DMS 273 treated with DMSO at 0.1 percent for 48 hours (cell line): ENCODE results near the gene TPCN2.

Experiments
- DNase-seq: peaks from one replicate; lab custom pipeline; 2025; lab: John Stamatoyannopoulos, UW

The TPCN2 gene

DNA sequence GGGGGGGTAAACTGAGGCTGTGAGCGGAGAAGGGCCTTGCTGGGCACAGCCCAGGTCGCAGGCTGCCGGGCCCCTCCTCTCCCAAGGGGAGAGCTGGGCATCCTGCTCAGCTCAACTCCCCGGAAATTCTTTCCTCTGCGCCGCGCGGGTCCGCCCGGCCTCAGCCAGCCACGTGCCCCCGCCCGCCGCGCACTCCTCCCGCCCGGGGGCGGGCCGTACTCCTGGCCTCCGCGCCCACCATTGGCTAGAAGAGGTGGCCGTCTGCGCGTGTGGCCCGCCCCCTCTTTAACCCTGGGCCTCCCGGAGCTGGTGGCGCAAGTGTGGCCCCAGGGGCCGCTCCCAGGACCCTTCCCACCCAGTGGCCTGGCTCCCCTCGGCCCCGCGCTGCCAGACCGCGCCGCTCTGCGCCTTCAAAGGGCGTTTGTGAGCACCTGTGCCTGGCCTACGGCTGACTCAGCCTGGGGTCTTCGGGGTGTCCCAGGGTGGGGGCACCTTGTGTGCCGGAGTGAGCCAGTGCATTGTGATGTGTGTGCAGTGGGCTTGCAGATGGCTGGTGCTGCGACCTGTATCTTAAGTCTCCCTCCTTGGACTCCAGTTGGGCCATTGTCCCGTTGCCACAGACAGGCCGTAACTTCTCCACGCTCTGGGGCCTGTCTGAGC, 37.6 kb upstream of the TPCN2 start:
- DNase-seq: no peak

DNA sequence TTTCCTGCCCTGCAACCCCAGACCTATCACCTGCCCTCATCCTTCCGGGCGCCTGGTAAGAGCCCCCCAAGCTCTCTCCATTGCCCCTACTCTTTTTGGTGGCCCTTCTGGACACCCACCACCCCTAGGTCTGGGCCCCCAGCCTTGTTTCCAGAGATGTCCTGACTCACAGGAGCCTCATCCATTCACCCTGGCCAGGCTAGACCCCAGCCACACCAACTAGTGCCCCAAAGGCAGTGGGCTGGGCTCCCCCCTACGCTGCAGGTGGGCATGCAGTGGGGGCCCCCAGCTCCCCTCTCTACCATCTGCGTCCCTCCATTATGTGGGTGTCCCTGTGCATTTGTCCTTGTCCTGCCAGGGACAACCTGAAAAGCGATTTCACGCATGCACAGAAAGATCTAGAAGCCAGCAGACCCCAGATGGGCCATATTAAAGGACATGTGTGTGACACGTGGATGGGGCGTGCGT, 37.1 kb upstream of the TPCN2 start:
- DNase-seq: no peak

DNA sequence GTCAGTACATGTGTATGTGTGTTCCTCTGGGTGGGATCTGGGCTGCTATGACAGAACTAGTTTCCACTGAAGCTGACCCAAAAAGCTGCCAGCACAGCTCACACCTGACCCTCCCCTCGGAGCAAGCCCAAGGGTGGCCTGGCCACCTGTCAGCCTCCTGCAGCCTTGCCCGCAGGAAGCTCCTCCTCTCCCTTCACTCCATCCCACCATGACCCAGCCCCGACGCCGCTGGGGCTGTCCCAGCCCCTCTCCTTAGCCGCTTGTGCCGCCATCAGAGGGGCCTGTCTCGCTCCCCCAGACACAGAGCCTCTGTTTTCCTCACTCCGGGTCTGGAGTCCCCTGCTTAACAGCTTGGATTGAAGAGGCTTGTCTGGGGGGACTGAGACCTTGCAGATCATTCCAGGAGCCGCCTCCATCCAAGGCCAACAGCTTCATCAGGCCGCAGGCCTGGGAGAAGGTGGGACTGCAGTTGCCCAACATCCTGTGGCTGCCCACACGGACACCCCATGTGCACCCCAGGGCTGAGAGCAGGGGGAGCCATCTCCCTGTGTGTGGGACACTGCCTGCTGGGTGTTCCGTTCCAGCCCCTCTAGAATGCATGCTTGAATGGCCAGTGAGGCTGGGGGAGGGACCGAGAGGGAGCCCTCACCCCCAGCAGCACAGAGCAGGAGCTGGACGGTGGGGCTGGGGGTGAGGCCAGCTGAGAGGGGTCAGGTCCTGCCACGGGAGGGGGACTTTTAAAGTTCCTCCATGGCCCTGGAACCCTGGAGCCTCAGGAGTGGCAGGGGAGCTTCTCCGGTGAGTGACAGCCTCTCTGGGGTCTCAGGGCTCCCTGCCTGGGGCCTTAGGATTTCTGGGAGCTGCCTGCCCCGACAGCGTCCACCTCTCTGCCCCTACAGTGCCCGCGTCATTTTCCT, 36.4 kb upstream of the TPCN2 start:
- DNase-seq: no peak

DNA sequence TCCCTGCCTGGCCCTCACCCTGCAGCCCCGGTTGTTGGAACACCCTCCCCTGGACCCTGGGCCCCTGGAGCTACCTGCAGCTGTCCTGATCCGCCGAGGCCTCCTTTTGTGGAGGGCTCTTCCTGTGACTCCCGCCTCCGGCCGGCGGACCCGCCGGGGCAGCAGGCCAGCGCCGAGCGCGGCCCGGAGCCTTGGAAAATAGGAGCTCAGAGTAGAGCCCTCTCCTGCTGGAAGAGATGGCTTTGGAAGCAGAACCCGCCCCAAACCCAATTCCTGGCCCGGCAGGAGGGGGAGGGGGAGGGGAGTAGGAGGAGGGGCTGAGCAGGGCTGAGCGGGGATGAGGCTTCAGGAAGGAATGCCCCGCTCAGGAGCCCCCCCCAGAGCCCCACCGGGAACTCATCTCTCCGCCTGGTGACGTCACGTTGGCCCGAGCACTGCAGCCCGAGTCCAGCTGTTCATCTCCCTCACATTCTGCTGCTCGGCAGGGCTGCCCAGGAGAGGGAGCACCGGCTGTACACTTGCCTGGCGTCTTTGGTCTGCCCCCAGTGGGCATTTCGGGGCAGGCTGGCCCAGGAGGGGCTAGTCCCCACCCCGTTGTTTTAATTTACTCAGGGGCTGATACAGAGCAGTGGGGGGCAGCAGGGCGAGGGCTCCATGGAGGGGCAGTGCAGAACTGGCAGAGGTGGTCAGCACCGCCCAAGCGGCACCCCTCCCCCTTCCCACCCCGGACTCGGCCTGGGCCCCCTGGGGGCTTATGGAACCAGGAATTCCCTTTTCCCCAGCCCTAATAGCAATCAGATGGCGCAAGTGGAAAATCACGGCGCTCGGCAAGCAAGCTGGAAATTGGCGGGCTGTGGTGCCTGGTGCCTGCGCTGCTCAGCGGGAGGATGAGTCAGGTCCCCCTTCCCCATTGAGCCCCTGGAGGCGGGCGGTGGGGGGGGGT, 35.5 kb upstream of the TPCN2 start, which contains the start of gene MRGPRF:
Gene MRGPRF (minus strand): TSS at position 238 of the 943 bp plus-strand sequence. CDS start 3,345 bp downstream, outside the sequence.
- no peak for DNase-seq

DNA sequence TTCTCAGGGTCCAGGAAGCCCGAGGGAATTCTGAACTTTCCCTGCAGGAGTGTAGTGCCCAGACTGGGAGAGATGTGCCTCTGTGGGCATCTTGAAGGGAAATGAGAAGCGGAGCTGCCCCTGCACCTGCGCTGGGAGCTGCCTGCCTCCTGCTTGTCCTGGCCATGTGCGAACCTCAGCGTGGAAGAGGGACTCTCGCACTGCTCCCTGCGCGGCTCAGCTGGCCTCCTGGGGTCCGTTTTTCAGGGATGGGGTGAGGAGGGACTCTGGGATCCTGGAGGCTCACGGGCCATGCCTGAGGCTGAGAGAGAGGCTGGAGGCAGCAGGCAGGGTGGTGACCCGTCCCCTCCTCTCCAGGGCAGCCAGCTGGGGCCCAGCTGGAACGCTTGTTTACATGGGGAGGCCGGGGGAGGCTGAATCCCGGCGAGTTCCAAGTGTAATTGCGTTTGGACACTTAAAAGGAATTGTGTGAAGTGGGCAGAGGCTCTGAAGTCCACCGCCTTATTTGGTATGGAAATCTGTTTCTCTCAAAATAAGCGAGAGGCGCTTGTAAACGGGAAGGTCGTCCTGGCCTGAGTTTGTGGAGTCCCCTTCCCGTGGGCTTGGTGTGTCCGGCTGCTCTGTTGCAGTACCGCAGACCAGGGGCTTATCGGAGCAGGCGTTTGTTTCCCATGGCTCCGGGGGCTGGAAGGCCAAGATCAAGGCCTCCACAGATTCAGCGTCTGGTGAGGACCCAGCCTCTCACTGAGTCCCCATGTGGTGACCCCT, 34.5 kb upstream of the TPCN2 start:
- DNase-seq: no peak

DNA sequence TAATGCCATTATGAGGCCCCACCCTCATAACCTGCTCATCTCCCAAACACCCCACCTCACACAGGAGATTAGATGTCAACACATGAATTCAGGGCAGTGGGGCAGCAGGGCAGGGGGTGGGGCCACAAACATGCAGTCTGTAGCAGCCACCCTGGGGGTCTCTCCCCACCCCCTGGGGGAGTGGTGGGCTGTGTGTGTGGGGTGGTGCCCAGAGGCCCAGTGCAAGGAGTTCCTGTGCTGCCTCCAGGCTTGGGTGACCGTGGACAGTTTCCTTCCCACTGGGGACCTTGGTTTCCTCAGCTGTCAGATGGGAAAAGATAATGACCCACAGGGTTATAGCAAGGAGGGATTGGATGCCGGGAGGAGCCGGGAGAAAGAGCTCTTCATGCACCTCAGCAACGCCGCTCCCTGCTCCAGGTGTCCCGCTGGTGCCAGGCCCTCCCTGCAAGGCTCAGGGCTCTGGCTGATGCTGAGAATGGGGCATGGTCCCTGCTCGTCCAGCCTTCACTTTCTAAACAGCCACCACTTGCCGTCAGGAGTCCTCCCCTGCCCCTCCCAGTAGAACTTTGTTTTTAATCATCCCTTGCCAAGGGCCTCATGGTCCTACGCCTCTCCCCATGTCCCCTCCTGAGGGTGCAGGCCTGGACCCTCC, 33.7 kb upstream of the TPCN2 start:
- no peak for DNase-seq

DNA sequence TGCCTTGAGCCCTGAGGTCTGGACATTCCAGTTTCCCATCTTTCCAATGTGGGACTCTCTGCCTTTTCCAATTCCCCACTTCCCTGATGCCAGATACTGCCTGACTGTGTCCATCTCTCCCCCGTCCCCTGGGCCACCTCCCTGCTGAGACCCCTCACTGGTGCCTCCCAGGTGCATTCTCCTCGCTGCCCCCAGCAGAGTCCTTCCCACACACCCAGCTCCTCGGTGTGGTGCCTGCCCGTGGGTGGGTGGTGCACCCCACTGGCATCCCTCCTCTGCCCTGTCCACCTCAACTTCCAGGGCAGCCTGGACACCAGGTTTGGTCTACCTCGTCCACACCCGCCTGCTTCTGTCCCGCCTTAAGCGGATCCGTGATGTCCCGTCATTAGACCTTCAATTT, 30.8 kb upstream of the TPCN2 start:
- no peak for DNase-seq

DNA sequence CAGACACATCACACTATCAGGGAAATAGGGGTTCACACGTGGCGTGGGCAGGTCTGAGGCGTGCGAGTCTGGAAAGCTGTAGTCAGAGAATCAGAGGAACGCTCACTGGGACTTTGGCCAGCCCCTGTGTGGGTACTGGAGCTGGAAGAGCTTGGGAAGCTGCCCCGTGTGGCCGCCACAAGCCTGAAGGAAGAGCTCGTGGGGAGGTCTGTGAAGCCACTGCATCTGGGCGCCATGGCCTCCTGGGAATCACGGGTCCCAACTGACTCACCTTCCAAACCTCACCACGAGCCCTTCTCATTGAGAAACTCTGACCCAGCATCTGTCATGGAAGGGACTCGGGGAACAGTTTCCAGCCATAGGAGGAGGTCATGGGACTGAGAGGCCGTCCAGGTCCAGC, 29.8 kb upstream of the TPCN2 start:
- DNase-seq: no peak

DNA sequence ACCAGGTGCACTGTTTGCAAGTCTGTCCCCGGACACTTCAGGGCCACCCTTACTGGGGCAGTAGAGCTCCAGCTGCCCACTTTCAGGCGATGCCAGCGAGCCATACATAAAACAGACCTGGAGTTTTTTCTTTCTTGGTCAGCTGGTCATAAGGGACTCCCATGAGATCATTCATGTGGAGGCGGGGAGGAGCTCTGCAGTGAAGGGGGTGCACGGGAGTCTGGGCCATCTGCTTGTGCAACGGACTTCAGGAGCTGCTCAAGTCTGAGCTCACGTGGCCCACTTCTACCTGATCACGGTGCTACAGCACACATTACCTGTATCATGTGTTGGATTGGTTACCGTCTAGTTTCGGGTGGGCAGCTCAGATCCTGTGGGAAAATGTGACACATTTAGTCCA, 26.5 kb upstream of the TPCN2 start:
- DNase-seq: no peak

DNA sequence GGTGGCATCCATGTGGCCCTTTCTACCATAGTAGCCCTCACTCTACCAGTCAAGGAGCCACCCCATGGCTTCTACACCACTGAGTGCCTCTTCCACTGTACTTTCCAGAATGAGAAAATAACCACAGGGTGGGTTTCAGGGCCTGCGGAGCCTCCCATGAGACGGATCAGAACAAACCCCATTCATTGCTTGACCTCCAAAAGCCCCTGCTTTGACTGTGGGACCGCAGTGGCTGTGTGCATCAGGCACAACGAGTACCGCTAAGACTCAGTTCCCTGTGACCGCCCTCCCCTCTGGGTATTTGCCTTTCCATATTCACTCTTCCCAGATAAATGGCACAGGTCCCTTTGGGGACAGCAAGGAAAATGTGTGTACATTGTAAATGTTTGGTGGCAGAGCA, 24.2 kb upstream of the TPCN2 start:
- DNase-seq: no peak

DNA sequence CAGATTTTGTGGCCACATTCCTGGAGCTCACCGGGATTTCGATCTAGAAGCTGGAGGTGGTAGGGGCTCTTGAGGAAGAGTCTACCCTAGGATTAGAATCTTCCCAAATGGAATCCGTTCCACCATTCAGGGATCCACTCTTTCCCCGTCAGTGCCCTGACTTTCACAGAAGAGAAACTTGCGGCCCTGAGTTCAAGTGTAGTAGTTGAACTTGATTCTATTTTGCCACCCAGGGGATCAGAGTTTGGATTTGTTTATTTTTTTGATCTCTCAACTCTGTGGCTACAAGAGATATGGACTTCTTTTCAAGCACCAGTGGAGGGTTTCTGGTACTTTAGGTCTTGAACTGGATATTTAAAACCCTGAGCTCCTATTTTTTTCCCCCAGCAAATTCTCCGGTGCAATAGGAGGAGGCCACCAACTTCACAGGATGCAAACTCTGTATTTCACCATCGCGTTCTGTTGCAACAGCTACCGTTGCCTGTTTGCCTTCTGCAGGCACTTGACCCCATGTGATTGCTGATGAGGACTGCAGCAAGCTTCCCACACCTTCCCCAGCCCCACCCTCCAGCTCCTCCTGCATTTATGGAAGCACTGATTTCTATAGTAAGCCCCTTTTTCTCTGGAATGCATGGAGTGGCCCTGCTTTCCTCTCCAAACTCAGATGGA, 20.9 kb upstream of the TPCN2 start:
- DNase-seq: no peak

DNA sequence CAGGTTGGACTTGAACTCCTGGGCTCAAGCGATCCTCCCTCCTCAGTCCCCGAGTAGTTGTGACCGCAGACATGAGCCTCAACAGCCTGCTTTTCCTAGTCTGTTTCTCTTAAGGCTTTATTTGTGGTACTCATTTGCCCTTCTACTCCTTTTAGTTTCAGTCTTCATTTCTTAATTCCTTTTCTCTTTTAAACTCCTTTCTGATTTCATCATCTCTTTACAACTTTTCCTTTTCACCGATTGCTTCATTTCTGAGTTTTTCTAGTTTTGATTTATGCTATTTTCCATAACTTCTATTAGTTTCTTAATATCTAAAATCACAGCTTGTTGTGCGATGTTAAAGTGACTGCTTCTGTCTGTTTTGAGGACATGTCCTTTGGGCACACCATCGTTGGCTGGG, 18.4 kb upstream of the TPCN2 start:
- DNase-seq: no peak

DNA sequence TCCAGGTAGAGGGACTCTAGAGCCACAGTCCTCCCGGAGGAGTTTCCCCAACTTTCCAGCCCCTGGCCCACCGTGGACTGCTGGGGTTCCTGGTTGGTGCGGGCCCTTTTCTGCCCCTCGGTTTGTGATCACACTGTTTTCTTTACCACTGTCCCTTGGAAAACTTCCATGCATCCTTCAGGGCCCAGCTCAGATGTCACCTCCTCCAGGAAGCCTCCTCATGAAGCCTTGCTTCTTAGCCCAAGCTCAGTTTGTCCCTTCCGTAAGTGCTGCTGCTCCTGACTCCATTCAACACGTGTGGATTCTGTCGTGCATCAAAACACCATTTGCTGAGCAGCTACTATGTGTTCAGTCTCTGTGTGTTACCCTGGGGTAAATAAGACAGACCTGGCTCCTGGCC, 15.9 kb upstream of the TPCN2 start:
- DNase-seq: no peak

DNA sequence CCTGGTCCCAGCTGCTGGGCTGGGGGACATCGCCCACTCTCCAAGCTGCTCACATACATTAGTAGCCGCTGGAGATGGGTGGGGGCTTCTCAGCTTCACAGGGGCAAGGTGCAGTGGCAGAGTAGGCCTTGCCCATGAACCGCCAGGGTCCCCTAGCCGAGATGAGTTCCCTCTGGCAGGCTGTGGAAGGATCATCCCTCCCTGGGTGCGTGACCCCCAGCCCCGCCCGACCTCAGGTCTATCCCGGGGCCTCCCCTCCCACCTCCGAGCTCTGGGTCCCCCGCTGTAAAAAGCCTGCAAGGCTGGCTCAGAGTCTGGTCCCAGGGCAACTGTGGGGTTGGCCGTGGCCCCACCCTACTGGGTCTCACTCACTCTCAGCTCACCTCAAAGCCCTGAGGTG, 15.3 kb upstream of the TPCN2 start:
- DNase-seq: no peak

DNA sequence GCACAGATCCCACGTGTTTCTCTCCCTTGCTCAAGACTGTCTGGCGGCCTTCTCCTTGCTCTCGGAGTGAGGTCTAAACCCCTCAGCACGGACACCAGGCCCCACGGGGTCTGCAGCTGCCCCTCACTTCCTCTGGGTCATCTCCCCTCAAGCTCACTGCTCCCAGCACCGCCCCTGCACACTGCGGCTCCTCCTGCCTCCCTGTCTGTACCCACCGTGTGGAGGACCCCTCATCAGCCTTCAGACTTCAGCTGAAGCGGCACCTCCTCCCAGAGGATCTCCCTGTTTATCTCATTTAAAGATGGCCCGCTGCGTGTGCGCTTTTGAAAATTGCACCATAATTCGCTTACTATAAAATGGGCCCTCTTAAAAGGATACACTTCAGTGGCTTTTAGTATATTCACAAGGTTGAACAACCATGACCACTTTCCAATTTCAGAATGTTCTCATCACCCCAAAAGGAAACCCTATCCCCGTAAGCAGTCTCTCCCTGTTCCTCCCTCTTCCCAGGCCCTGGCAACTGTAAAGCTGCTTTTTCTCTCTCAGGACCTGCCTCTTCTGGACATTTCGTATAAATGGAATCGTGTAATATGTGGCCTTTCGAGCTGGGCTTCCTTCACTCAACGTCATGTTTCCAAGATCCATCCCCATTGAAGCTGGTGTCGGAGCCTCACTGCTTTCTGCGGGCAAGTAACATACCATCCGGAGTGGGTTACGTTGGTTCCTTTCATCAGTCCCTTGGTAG, 14.4 kb upstream of the TPCN2 start:
- no peak for DNase-seq

DNA sequence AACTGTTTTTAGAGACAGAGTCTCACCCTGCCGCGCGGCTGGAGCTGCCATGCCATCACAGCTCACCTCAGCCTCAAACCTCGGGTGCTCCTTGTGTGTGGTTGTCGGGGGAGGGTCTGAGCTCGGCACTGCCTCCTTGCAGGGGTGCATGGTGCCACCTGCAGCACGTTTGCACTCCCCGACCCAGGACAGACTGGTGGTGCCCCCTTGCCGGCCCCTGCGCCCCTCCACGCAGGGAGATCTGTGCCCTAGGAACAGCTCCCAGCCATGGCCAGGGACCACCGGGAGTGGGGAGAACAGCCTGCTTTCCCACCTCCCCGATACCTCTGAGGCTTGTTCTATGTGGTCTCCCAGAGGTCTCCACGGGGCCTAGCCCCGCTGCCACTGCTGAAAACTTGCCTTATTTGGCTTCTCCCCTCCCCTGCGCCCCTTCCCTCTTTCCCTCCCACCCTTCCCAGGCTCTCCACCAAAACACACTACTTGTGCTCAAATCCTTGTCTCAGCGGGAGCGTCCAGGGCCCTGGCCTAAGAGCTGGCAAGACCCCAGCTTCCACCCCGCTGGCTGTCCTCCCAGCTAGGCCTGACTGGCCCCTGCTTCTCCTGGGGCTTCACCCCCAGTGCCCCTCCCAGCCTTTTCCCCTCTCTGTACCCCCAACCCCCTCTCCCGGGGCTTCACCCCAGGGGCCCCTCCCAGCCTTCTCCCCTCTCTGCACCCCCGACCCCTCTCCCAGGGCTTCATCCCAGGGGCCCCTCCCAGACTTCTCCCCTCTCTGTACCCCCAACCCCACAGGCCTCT, 13.4 kb upstream of the TPCN2 start:
- no peak for DNase-seq

DNA sequence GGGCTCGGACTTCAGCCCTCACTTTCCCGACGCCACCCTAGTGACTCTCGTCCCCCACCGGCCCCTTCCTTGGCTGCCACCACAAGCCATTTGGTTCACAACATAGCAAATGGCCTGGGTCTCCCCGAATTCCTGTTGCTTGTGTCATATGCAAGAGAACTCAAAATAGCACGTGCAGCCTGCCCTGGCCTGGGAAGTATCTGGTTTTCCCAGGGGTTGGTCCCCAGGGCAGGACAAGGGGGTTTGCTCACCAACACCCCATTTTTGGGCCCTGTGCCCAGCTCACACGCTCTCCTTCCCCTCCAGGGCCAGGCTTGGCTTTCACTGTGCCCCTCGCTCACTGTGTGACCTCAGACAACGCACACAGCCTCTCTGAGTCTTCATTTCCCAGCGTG, 12.8 kb upstream of the TPCN2 start:
- DNase-seq: no peak

DNA sequence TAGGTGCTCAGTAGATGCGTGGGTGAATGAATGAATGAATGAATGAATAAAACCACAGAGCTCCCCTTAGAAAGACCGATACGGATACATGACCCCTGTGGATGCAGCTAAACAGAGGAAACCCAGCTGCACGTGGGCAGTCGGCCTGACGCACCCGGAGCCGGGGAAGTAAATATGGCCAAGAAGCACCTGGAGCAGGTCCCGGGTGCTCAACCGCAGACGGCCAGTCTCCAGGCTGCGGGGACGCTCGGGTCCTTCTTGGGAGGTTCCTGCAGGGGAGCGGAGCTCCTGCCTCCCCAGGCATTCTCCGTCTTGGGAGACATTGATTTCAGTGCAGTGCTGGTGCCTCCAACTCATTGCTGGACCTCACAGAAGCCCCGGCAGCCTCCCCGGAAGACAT, 11.7 kb upstream of the TPCN2 start:
- no peak for DNase-seq

DNA sequence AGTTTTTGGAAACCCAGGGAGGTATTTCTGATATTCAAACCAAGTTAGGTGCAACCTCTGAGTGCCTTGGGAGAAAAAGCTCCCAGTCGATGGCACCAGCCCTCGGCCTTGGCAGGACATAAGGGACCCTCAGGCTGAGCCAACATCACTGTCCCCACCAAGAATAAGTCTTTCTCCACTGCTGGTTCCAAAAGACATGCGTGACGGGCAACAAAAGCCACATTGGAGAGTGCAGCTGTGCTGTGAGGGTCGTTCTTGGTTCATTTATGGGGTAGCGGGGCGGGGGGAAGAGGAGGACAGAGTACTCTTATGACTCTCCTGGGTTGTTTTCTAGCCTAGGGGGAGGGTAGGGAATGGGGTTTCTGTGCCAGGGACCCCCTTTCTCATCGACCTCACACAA, 11.2 kb upstream of the TPCN2 start:
- no peak for DNase-seq
